Lower leg skin (tissue), 4 donors: Measurements from ENCODE around the gene SAPCD1. TPM values are rescaled to one million over a fixed set of nuclear protein-coding genes. Genes with fewer than 3 reads are reported as not detected.

Experiments used
- DNase-seq, 2 donors: peaks; one replicate each; pipeline ENCODE4 v3.0.0-alpha.2; 2019; ENCODE audit warnings: low spot score in 2 of 2
- H3K4me3 ChIP-seq: fragments of 200-600 bp; sonication (generic); 2 replicates; pipeline ENCODE4 v1.5.1; 2017; ENCODE audit warnings: mild to moderate bottlenecking, low read depth; ENCODE audit not compliant: poor library complexity, severe bottlenecking
- POLR2A ChIP-seq, 2 donors: fragments of 450-650 bp; IDR thresholded peaks; one replicate each; pipeline ENCODE4 v1.6.1; 2016 to 2017; ENCODE audit warnings: antibody characterized with exemption in 2 of 2, mild to moderate bottlenecking in 1 of 2, moderate library complexity in 1 of 2
- WGBS, 2 donors: methylation state at CpG; one replicate each; pipeline ENCODE4 v1.1.5; 2018; 5-methylcytosine and 5-hydroxymethylcytosine counted together
- intact Hi-C: fragments of 100-400 bp; cut with DNase I; formaldehyde crosslinking; loops from one replicate; pipeline ENCODE4 v1.15.0; 2023; ENCODE audit warnings: low total_unique reads
- total RNA-seq, 4 donors: library from RNA; depleted of rRNA; stranded (reverse); fragments of >200 nt; gene quantifications; one replicate each; pipeline ENCODE4 v1.1.0, GENCODE V29; 2016
- TF ChIP-seq, protein P1 (sequence below), 3 donors: fragments of 450-650 bp; IDR thresholded peaks; one replicate each; pipeline ENCODE4 v1.5.1; 2016; ENCODE audit warnings: antibody characterized with exemption in 3 of 3, mild to moderate bottlenecking in 3 of 3, moderate library complexity in 2 of 3

Gene SAPCD1
- total RNA-seq, 4 donors from 2014 or later, result 25.3 to 80.6 (median 55.3) TPM

DNA sequence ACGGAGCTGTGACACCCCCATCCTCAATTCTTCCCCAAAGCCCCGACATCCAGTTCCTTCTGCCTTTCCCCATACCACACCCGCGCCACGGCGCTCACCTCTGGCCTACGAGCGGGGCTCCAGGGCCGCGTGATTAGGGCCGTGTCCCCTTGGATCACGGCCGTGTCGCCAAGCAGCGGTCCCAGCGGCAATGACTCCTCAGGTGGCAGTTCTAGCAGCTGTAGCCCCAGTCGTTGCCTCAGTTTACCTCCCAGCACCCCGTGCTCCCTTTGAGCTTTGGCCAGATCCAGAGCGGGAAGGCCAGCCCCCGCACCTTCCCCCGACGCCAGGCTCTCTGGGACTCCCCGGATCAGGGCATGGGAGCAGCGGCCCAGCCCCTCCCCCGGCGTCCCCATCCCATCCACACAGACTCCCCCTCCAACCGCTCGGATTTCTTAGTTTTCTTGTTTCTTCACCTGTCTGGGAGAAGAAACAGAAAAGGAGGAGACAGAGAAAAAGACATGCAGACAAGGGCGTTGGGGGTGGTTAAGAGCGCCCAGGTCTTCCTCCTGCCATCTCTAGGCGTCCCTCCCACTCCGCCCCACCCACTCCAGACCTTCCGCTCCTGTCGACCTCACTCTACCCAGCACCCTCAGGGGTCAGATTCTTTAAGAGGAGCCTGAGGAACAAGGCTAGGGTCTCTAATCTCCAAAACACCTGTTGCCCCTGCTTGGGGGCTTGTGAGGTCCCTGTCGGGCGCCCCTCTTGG is 33.5 kb upstream of the SAPCD1 start, which contains the start of gene DDAH2:
Gene DDAH2 (minus strand): TSS at position 533 of the 748 bp plus-strand sequence. CDS start 138 bp downstream, at position 395.
- peak within 1 kb of the TSS; percentile 93 for H3K4me3 ChIP-seq
- peak; percentile 82 to 91 for DNase-seq
- no peak for TF ChIP-seq POLR2A (IDR thresholded peaks at IDR 0.05)
- TF ChIP-seq, protein P1, sequence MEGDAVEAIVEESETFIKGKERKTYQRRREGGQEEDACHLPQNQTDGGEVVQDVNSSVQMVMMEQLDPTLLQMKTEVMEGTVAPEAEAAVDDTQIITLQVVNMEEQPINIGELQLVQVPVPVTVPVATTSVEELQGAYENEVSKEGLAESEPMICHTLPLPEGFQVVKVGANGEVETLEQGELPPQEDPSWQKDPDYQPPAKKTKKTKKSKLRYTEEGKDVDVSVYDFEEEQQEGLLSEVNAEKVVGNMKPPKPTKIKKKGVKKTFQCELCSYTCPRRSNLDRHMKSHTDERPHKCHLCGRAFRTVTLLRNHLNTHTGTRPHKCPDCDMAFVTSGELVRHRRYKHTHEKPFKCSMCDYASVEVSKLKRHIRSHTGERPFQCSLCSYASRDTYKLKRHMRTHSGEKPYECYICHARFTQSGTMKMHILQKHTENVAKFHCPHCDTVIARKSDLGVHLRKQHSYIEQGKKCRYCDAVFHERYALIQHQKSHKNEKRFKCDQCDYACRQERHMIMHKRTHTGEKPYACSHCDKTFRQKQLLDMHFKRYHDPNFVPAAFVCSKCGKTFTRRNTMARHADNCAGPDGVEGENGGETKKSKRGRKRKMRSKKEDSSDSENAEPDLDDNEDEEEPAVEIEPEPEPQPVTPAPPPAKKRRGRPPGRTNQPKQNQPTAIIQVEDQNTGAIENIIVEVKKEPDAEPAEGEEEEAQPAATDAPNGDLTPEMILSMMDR (IDR thresholded peaks at IDR 0.05), result no peak
- WGBS, 2 donors, result 11 to 19% methylated on average over 36 of the region's 36 CpGs
- intact Hi-C loops, result no loop called here

DNA sequence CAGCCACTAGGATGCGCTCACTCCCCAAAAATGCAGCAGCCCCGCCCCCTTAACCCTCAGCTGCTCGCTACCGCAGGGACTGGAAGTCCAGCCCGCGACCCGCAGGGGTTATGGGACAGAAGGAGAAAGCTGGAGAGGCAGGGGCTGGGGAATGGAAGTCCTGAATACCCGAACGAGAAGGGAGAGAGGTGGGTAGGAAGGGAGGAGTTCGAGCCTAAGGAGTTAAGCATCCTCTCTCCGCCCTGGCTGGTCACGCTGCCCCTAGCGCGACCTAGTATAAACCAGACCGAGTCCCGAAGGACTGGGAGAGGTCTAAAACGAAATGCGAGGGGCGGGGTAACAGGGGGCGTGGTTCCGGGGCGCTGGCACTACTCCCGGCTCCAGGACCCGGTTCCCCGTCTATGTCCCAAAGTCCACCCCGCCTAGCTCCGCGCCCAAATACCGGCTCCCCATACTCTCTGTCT is 32.9 kb upstream of the SAPCD1 start:
- intact Hi-C loops, result no loop called here
- WGBS, 2 donors, result 0% methylated on average over 22 to 29 of the region's 29 CpGs
- peak overlapping the region; percentile 93 for H3K4me3 ChIP-seq
- DNase-seq, result peak; percentile 92 to 99
- TF ChIP-seq, protein P1 (IDR thresholded peaks at IDR 0.05), result peak in 1 of 3 donors; percentile 57
- TF ChIP-seq POLR2A (IDR thresholded peaks at IDR 0.05), result no peak

DNA sequence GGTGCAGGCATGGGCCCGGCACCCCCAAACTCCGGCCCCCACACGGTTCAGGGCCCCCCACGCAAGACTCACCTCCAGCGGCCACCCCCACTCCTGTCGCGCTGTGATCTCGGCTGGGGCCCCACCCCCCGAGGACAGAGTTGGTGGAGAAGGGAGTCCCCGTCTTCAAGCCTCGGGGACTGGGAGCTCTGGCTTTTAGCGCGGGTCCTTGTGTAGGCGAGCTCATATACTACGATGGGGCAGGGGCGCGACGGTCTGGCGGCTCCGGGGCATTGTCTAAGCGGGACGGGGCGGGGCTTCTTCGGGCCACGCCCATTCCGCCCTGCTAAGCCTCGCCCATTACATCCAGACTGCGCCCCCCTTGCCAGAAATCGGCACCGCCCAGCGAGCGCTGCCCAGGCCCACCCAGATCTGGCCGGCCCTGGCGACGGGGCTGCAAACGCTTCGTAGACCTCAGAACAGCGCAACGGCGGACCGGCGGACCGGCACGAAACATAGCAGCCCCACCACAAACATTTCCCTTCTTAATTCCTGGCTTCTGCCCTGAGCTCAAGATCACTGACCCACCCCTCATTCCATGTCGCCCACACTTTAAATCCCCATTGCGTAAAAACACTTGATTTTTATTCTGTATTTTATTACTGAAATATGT is 32.4 kb upstream of the SAPCD1 start:
- DNase-seq, result peak; percentile 84 to 98
- no peak for TF ChIP-seq POLR2A (IDR thresholded peaks at IDR 0.05)
- whole genome bisulfite sequencing, 2 donors, result 3 to 13% methylated on average over 15 to 33 of the region's 46 CpGs
- H3K4me3 ChIP-seq, result peak overlapping the region; percentile 93
- intact Hi-C loops, result no loop called here

DNA sequence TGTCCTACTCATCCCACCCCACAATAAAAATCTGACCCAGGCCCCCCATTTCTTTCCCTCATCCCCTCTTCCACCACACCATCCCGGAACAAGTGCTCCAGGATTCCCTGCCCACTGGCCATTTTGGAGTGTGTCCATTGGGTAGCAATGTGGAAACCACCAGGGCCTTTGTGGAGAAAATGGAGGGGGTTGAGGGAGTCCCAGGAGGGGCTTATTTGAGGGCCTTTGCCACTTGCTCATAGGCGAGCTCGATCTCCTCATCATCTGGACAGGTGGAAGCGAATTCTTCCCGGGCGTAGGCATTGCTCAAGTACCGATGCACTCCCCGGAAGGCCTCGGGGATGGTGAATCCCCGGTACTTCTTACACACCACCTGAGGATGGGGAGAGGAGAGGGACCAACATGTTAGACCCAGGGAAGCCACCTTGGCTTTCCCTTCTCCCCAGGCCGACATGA is 31.8 kb upstream of the SAPCD1 start:
- no peak for DNase-seq
- intact Hi-C loops, result no loop called here
- 58 to 66% methylated on average over 11 of the region's 11 CpGs for WGBS, 2 donors
- no peak overlapping the region for H3K4me3 ChIP-seq
- TF ChIP-seq, protein P1 (IDR thresholded peaks at IDR 0.05), result no peak
- TF ChIP-seq POLR2A (IDR thresholded peaks at IDR 0.05), result no peak

DNA sequence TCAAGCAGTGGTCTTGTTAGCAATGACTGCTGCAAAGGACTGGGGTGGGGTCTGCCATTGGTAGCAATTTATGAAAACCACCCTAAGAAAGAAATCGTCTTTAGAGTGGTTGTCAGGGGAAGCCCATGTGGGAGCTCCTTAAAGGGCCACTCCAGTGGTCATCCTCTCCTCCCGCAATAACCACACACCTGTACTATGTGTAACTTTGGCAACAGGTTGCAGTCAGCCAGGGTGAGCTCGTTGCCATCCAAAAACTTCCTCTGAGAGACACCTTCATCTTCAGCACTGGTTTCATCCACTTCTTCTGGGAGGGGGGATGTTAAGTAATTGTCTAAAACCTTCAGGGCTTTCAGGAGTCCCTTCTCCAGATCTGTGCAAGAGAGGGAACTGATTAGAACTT is 30.4 kb upstream of the SAPCD1 start:
- H3K4me3 ChIP-seq, result no peak overlapping the region
- DNase-seq, result no peak
- intact Hi-C loops, result no loop called here
- 59 to 62% methylated on average over 3 of the region's 3 CpGs for WGBS, 2 donors
- no peak for TF ChIP-seq POLR2A (IDR thresholded peaks at IDR 0.05)
- TF ChIP-seq, protein P1 (IDR thresholded peaks at IDR 0.05), result no peak

DNA sequence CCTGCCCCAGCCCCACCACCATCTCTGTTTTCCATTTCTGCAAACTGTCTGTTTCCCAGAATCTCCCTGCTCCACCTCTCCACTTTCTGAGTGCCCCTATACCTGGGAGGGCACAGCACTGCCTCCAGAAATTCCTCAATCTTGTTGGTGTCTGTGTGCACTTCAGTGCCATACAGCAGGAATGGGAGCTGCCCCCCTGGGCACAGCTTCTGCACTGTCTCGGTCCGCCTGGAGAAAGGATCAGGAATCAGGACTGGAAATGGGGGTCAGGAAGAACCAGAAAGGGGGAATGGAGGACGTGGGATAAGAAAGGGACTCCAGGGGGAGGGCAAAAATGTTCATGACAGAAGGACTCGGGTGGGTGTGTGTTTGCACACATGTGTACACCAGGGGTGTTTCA is 28.7 kb upstream of the SAPCD1 start:
- DNase-seq, result no peak
- WGBS, 2 donors, result 76 to 84% methylated on average over 4 of the region's 4 CpGs
- TF ChIP-seq POLR2A (IDR thresholded peaks at IDR 0.05), result no peak
- TF ChIP-seq, protein P1 (IDR thresholded peaks at IDR 0.05), result no peak
- intact Hi-C loops, result no loop called here
- H3K4me3 ChIP-seq, result no peak overlapping the region
